Measurements from ENCODE around the gene MN1.

- TF ChIP-seq PPARA (CRISPR knock-in tag; IDR thresholded peaks at IDR 0.05; ENCODE audit: borderline replicate concordance) (no peak), ZFP30 (CRISPR knock-in tag; IDR thresholded peaks at IDR 0.05) (no peak), PATZ1 (CRISPR knock-in tag; IDR thresholded peaks at IDR 0.05; ENCODE audit: borderline replicate concordance) (no peak)
These were observed 70.7 kb downstream of the MN1 start for GRCh38 chr22:27730641-27731433.

Data from SK-N-SH treated with all-trans-retinoic acid at 6 μM for 48 hours (cell line).